Adrenal gland (tissue), 5 donors: ENCODE data around the gene CCDC120.

Experiments
- POLR2A ChIP-seq, 2 donors: fragments of 450-650 bp; IDR thresholded peaks; one replicate each; pipeline ENCODE4 v1.6.1; 2017; ENCODE audit warnings: antibody characterized with exemption in 2 of 2, mild to moderate bottlenecking in 2 of 2, moderate library complexity in 1 of 2
- TF ChIP-seq, protein P1 (sequence below), 6 experiments: fragments of 450-650 bp in 4 of 6; fragments of 200-600 bp in 2 of 6; sonication (generic) in 1 of 6; IDR thresholded peaks; 1 replicate in 5 of 6; 2 replicates in 1 of 6; pipeline versions ENCODE4 v1.5.1 to v1.8.0; 2016 to 2021; ENCODE audit warnings: antibody characterized with exemption in 6 of 6, mild to moderate bottlenecking in 2 of 6, moderate library complexity in 1 of 6
- donor health status: DM: no; HTN: no; CAD: no.

DNA sequence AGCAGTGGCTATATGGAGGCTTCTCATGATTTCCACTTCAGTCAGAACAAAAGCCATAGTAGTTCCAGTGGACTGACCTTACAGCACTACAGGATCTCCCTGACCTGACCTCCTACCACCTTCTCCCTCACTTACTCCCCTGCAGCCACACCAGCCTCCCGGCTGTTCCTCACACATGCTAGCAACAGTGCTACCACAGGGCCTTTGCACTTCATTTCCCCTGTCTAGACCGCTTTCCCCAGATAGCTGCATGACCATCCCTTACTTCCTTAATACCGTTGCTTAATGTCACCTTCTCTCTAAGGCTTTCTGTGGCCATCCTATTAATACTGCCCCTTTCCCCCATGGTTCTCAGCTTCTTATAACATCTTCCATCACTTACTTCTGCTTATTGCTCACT is 51.6 kb downstream of the CCDC120 start:
- TF ChIP-seq, protein P1, sequence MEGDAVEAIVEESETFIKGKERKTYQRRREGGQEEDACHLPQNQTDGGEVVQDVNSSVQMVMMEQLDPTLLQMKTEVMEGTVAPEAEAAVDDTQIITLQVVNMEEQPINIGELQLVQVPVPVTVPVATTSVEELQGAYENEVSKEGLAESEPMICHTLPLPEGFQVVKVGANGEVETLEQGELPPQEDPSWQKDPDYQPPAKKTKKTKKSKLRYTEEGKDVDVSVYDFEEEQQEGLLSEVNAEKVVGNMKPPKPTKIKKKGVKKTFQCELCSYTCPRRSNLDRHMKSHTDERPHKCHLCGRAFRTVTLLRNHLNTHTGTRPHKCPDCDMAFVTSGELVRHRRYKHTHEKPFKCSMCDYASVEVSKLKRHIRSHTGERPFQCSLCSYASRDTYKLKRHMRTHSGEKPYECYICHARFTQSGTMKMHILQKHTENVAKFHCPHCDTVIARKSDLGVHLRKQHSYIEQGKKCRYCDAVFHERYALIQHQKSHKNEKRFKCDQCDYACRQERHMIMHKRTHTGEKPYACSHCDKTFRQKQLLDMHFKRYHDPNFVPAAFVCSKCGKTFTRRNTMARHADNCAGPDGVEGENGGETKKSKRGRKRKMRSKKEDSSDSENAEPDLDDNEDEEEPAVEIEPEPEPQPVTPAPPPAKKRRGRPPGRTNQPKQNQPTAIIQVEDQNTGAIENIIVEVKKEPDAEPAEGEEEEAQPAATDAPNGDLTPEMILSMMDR (IDR thresholded peaks at IDR 0.05): no peak
- TF ChIP-seq POLR2A (IDR thresholded peaks at IDR 0.05): no peak
